ENCODE results near the gene SPRR1A. TPM values are rescaled to one million over a fixed set of nuclear protein-coding genes. Genes with fewer than 3 reads are reported as not detected.

Gene SPRR1A
- total RNA-seq, 1 donor from 2014 or later = not detected

DNA sequence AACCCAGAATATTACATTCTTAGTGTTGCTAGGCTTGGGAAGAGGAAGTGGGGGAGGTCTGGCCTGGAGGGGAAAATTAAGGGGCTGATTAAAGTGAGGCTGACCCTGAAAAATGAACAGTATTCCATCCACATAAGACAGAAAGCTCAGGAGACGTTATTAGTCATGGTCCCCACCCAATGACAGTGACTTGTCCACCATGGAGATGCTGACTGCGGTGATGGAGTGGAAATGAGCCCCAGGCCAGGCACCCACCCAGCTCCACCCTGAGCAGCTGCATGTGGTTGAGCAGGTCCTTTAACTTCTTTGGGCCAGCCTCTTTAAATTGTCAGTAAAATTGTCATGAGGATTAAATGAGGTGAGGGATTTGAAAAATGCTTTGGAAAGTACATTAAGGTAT, 14.8 kb upstream of the SPRR1A start:
- H4K20me1 ChIP-seq (ENCODE audit: low read depth) = no peaks in the 10 kb centered on the region
- no peaks in the 10 kb centered on the region for H3K4me1 ChIP-seq
- H3K36me3 ChIP-seq = no peaks in the 10 kb centered on the region
- no peak overlapping the region for H3K4me3 ChIP-seq
- Mint-ChIP-seq H3K9me3 (peaks cover 2% of the 10 kb centered on the region), H3K27ac (no peak overlapping the region), H3K36me3 (no peaks in the 10 kb centered on the region), H3K27me3 (ENCODE audit: insufficient read depth, low read depth) (peaks cover 5% of the 10 kb centered on the region), H3K4me3 (no peak overlapping the region), H3K4me1 (no peaks in the 10 kb centered on the region)
- H3K27ac ChIP-seq = no peak overlapping the region
- no peaks in the 10 kb centered on the region for H3F3A ChIP-seq (ENCODE audit: low read depth)
- no peak overlapping the region for H2AFZ ChIP-seq (replicated peaks)
- H3K79me2 ChIP-seq (ENCODE audit: low read depth) = no peaks in the 10 kb centered on the region
- no peaks in the 10 kb centered on the region for H3K9me3 ChIP-seq (ENCODE audit: low read depth)
- no peak overlapping the region for H3K4me2 ChIP-seq
- TF ChIP-seq, protein P1, sequence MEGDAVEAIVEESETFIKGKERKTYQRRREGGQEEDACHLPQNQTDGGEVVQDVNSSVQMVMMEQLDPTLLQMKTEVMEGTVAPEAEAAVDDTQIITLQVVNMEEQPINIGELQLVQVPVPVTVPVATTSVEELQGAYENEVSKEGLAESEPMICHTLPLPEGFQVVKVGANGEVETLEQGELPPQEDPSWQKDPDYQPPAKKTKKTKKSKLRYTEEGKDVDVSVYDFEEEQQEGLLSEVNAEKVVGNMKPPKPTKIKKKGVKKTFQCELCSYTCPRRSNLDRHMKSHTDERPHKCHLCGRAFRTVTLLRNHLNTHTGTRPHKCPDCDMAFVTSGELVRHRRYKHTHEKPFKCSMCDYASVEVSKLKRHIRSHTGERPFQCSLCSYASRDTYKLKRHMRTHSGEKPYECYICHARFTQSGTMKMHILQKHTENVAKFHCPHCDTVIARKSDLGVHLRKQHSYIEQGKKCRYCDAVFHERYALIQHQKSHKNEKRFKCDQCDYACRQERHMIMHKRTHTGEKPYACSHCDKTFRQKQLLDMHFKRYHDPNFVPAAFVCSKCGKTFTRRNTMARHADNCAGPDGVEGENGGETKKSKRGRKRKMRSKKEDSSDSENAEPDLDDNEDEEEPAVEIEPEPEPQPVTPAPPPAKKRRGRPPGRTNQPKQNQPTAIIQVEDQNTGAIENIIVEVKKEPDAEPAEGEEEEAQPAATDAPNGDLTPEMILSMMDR (IDR thresholded peaks at IDR 0.05) = no peak
- no peak for TF ChIP-seq EZH2 (IDR thresholded peaks at IDR 0.05)
- no peak for TF ChIP-seq EZH2phosphoT487 (IDR thresholded peaks at IDR 0.05)
- DNase-seq (ENCODE audit: low spot score) = no peak
- H3K27me3 ChIP-seq = no peaks in the 10 kb centered on the region
- no peak overlapping the region for H3K9ac ChIP-seq

DNA sequence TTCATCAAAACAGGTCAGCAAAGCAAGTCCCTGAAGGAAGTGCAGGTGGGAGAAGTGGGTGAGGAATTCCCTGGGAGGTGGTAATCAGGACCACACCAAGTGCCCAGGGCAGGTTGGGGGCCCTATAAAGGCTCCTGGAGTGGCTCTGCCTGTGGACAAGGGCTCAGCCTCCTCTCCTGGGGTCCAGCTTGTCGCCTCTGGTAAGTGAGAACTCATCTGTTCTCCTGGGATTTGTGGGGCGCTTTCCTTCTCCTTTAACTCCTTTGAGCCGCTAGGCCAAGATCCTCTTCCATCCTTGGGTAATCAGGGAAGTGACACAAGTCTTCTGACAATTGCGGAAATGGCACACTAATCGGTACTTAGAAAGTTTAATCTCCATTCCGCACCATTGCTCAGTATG, 13.4 kb upstream of the SPRR1A start, which contains the start of gene SPRR4:
TSS of gene SPRR4 (plus strand) at position 154 of the 400 bp plus-strand sequence. CDS start 1,243 bp downstream, outside the sequence.
- Mint-ChIP-seq H3K27me3 (ENCODE audit: insufficient read depth, low read depth) (peaks cover 5% of the 10 kb centered on the region), H3K4me1 (no peaks in the 10 kb centered on the region), H3K27ac (no peak within 1 kb of the TSS), H3K9me3 (peaks cover 2% of the 10 kb centered on the region), H3K36me3 (no peaks in the 10 kb centered on the region), H3K4me3 (no peak within 1 kb of the TSS)
- Histone ChIP-seq H4K20me1 (ENCODE audit: low read depth) (no peaks in the 10 kb centered on the region), H3K27ac (no peak within 1 kb of the TSS), H3K4me1 (no peaks in the 10 kb centered on the region), H3F3A (ENCODE audit: low read depth) (no peaks in the 10 kb centered on the region), H3K4me3 (no peak within 1 kb of the TSS), H3K4me2 (no peak within 1 kb of the TSS), H2AFZ (replicated peaks) (no peak within 1 kb of the TSS), H3K27me3 (no peaks in the 10 kb centered on the region), H3K36me3 (no peaks in the 10 kb centered on the region), H3K9me3 (ENCODE audit: low read depth) (peaks cover 4% of the 10 kb centered on the region), H3K79me2 (ENCODE audit: low read depth) (no peaks in the 10 kb centered on the region), H3K9ac (no peak within 1 kb of the TSS)
- no peak for DNase-seq (ENCODE audit: low spot score)
- TF ChIP-seq EZH2phosphoT487 (IDR thresholded peaks at IDR 0.05) (no peak), EZH2 (IDR thresholded peaks at IDR 0.05) (no peak)
- TF ChIP-seq, protein P1 (IDR thresholded peaks at IDR 0.05) = no peak

DNA sequence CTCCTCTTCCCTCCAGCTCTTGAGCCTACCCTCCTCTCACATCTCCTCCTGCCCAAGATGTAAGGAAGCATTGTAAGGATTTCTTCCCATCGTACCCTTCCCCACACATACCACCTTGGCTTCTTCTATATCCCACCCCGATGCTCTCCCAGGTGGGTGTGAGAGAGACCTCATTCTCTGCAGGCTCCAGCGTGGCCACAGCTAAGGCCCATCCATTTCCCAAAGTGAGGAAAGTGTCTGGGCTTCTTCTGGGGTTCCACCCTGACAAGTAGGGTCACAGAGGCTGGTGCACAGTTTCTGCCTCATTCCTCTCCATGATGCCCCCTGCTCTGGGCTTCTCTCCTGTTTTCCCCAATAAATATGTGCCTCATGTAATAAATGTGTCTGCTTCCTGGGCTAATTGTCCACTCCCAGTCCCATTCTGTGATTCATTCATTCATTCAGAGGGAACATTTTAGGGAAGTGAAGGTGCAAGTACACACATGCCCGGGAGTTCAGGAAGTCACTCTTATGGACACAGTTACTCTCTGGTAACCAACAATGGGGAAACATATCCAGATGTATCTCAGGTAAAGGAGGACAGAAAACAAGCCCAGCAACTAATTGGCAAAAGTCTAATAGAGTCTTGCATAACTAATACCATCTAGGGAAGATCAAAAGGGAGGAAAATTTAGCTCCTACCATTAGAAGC, 11.5 kb upstream of the SPRR1A start:
- Histone ChIP-seq H3K36me3 (no peaks in the 10 kb centered on the region), H2AFZ (replicated peaks) (no peak overlapping the region), H3K9me3 (ENCODE audit: low read depth) (peaks cover 4% of the 10 kb centered on the region), H4K20me1 (ENCODE audit: low read depth) (no peaks in the 10 kb centered on the region), H3K27me3 (no peaks in the 10 kb centered on the region), H3K79me2 (ENCODE audit: low read depth) (no peaks in the 10 kb centered on the region), H3F3A (ENCODE audit: low read depth) (no peaks in the 10 kb centered on the region), H3K4me1 (no peaks in the 10 kb centered on the region), H3K4me3 (no peak overlapping the region), H3K4me2 (no peak overlapping the region), H3K9ac (no peak overlapping the region), H3K27ac (no peak overlapping the region)
- Mint-ChIP-seq H3K36me3 (no peaks in the 10 kb centered on the region), H3K27ac (no peak overlapping the region), H3K4me3 (no peak overlapping the region), H3K27me3 (ENCODE audit: insufficient read depth, low read depth) (peaks cover 5% of the 10 kb centered on the region), H3K4me1 (no peaks in the 10 kb centered on the region), H3K9me3 (peaks cover 2% of the 10 kb centered on the region)
- DNase-seq (ENCODE audit: low spot score) = no peak
- TF ChIP-seq, protein P1 (IDR thresholded peaks at IDR 0.05) = no peak
- TF ChIP-seq EZH2phosphoT487 (IDR thresholded peaks at IDR 0.05) = no peak
- TF ChIP-seq EZH2 (IDR thresholded peaks at IDR 0.05) = no peak

Data from neural progenitor cell (in vitro differentiated cells).